Neural cell (in vitro differentiated cells): ENCODE results near the gene CPXM1. TPM values are rescaled to one million over a fixed set of nuclear protein-coding genes. Genes with fewer than 3 reads are reported as not detected.

ENCODE experiments used
- H2AFZ ChIP-seq: fragments of 200-600, 300-800 bp; sonication (generic), shearing (Covaris generic); 2 replicates; pipeline ENCODE4 v1.6.0; 2014; ENCODE audit warnings: low read depth, mild to moderate bottlenecking, antibody characterized with exemption, low read length, moderate library complexity
- H3F3A ChIP-seq: fragments of 200-600 bp; shearing (Covaris generic); 2 replicates; pipeline ENCODE4 v1.6.1; 2016; ENCODE audit warnings: mild to moderate bottlenecking, moderate library complexity, mixed read lengths, antibody characterized with exemption, low read length; ENCODE audit not compliant: insufficient read depth, poor library complexity, severe bottlenecking
- H3K27ac ChIP-seq: fragments of 200-600, 300-800 bp; sonication (generic), shearing (Covaris generic); 2 replicates; pipeline ENCODE4 v1.5.1; 2014; ENCODE audit warnings: mild to moderate bottlenecking, low read length, moderate library complexity
- H3K27me3 ChIP-seq: fragments of 300-800, 200-600 bp; sonication (generic), shearing (Covaris generic); 2 replicates; pipeline ENCODE4 v1.6.0; 2014; ENCODE audit warnings: mild to moderate bottlenecking, low read depth, low read length, moderate library complexity; ENCODE audit not compliant: insufficient read depth
- H3K36me3 ChIP-seq: fragments of 300-800, 200-600 bp; sonication (generic), shearing (Covaris generic); 2 replicates; pipeline ENCODE4 v1.5.1; 2014; ENCODE audit warnings: mild to moderate bottlenecking, antibody characterized with exemption, low read length, moderate library complexity; ENCODE audit not compliant: insufficient read depth
- H3K4me2 ChIP-seq: fragments of 300-800, 200-600 bp; sonication (generic), shearing (Covaris generic); 2 replicates; pipeline ENCODE4 v1.6.0; 2014; ENCODE audit warnings: mild to moderate bottlenecking, low read length
- H3K4me3 ChIP-seq: fragments of 300-800, 200-600 bp; sonication (generic), shearing (Covaris generic); 2 replicates; pipeline ENCODE4 v1.5.1; 2014; ENCODE audit warnings: mild to moderate bottlenecking, low read length, moderate library complexity
- H3K79me2 ChIP-seq: fragments of 200-600 bp; shearing (Covaris generic); replicated peaks from 2 replicates; pipeline ENCODE4 v1.6.0; 2014; ENCODE audit warnings: mild to moderate bottlenecking, low read length, moderate library complexity; ENCODE audit not compliant: insufficient read depth
- H3K9ac ChIP-seq: fragments of 300-800, 200-600 bp; sonication (generic), shearing (Covaris generic); 2 replicates; pipeline ENCODE4 v1.6.1; 2016; ENCODE audit warnings: mild to moderate bottlenecking, low read length, mixed read lengths
- H3K9me2 ChIP-seq: fragments of 200-600 bp; shearing (Covaris generic); 2 replicates; pipeline ENCODE4 v1.6.1; 2016; ENCODE audit warnings: mild to moderate bottlenecking, low read length, mixed read lengths; ENCODE audit not compliant: insufficient read depth
- H3K9me3 ChIP-seq: fragments of 200-600, 300-800 bp; sonication (generic), shearing (Covaris generic); 2 replicates; pipeline ENCODE4 v1.6.1; 2016; ENCODE audit warnings: mild to moderate bottlenecking, mixed run types, low read length, moderate library complexity, mixed read lengths
- H4K20me1 ChIP-seq: fragments of 200-600 bp; shearing (Covaris generic); 2 replicates; pipeline ENCODE4 v1.6.1; 2016; ENCODE audit warnings: mild to moderate bottlenecking, mixed run types; ENCODE audit not compliant: insufficient read depth
- CTCF ChIP-seq: fragments of 450-650 bp; IDR thresholded peaks from 2 replicates; pipeline ENCODE4 v1.5.1; 2014; ENCODE audit warnings: antibody characterized with exemption, mild to moderate bottlenecking, moderate library complexity; ENCODE audit not compliant: poor library complexity, severe bottlenecking
- EP300 ChIP-seq: fragments of 450-650 bp; conservative IDR thresholded peaks from 2 replicates; pipeline ENCODE4 v1.6.1; 2014; ENCODE audit warnings: antibody characterized with exemption, mild to moderate bottlenecking, moderate library complexity; ENCODE audit not compliant: poor library complexity, severe bottlenecking
- EZH2 ChIP-seq: fragments of 200-600, 300-800 bp; shearing (Covaris generic), sonication (generic); IDR thresholded peaks from 2 replicates; pipeline ENCODE4 v1.6.1; 2014; ENCODE audit warnings: antibody characterized with exemption, low read length, borderline replicate concordance, mild to moderate bottlenecking; ENCODE audit not compliant: insufficient read depth, poor library complexity, severe bottlenecking
- MXI1 ChIP-seq: fragments of 450-650 bp; conservative IDR thresholded peaks from 2 replicates; pipeline ENCODE4 v1.6.1; 2014; ENCODE audit warnings: antibody characterized with exemption, mild to moderate bottlenecking; ENCODE audit not compliant: poor library complexity, severe bottlenecking
- POLR2AphosphoS5 ChIP-seq: IDR thresholded peaks from 2 replicates; pipeline ENCODE4 v1.6.1; 2012
- RAD21 ChIP-seq: fragments of 450-650 bp; conservative IDR thresholded peaks from 2 replicates; pipeline ENCODE4 v1.6.1; 2014; ENCODE audit warnings: antibody characterized with exemption, mild to moderate bottlenecking, moderate library complexity
- REST ChIP-seq: IDR thresholded peaks from 2 replicates; pipeline ENCODE4 v1.6.1; 2012; ENCODE audit warnings: borderline replicate concordance
- SMC3 ChIP-seq: fragments of 450-650 bp; conservative IDR thresholded peaks from 2 replicates; pipeline ENCODE4 v1.6.1; 2014; ENCODE audit warnings: antibody characterized with exemption, mild to moderate bottlenecking, moderate library complexity; ENCODE audit not compliant: poor library complexity
- TAF1 ChIP-seq: IDR thresholded peaks from 2 replicates; pipeline ENCODE4 v1.6.1; 2012; ENCODE audit warnings: low read depth
- polyA plus RNA-seq: library from polyadenylated mRNA; depleted of rRNA; stranded (reverse); fragments of >200 nt; gene quantifications from 2 replicates; pipeline ENCODE4 v1.2.3, GENCODE V29; 2014

The CPXM1 gene
- polyA plus RNA-seq, 1 donor from 2014 or later, result 44.0 TPM

GRCh38 chr20:2826655-2827054 lies 26.2 kb upstream of the CPXM1 start:
- H3K27me3 ChIP-seq, result peaks cover 8% of the 10 kb centered on the region
- H3K4me2 ChIP-seq, result no peak overlapping the region
- no peaks in the 10 kb centered on the region for H3F3A ChIP-seq
- H2AFZ ChIP-seq, result no peak overlapping the region
- no peak overlapping the region for H3K4me3 ChIP-seq
- no peaks in the 10 kb centered on the region for H3K36me3 ChIP-seq
- no peaks in the 10 kb centered on the region for H3K9me3 ChIP-seq
- no peak overlapping the region for H3K9ac ChIP-seq
- no peaks in the 10 kb centered on the region for H3K9me2 ChIP-seq
- no peak overlapping the region for H3K27ac ChIP-seq
- no peaks in the 10 kb centered on the region for H4K20me1 ChIP-seq
- TF ChIP-seq RAD21 (no peak), CTCF (no peak), EP300 (no peak), SMC3 (no peak), TAF1 (no peak)
- no peaks in the 10 kb centered on the region for H3K79me2 ChIP-seq

DNA sequence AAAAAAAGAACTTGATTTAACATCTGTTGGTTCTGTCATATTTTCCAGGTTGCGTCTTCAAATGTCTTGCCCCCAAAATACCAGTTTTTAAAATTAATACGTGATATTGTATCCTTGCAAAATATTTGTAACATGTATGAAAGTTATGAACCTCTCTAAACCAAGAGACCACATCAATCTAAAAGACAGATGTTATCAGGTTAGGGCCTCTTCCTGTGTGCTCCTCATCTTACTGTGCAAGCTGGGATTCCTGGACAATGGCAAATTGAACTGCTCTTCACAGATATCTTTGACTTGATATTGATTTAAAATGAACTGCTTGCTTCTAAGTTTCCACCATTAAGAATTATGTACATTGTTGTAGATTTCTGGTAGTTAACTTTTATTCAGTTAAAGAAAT lies 25.3 kb upstream of the CPXM1 start:
- Histone ChIP-seq H3K9ac (no peak overlapping the region), H3K27ac (no peak overlapping the region), H4K20me1 (no peaks in the 10 kb centered on the region), H3K9me3 (no peaks in the 10 kb centered on the region), H3K27me3 (peaks cover 16% of the 10 kb centered on the region), H2AFZ (no peak overlapping the region), H3K4me2 (no peak overlapping the region), H3K79me2 (no peaks in the 10 kb centered on the region), H3K4me3 (no peak overlapping the region), H3K36me3 (no peaks in the 10 kb centered on the region), H3K9me2 (no peaks in the 10 kb centered on the region), H3F3A (no peaks in the 10 kb centered on the region)
- TF ChIP-seq MXI1 (no peak), SMC3 (no peak), RAD21 (no peak)

GRCh38 chr20:2822073-2822472 lies 21.6 kb upstream of the CPXM1 start:
- no peak overlapping the region for H3K4me3 ChIP-seq
- H3K9me3 ChIP-seq, result no peaks in the 10 kb centered on the region
- no peaks in the 10 kb centered on the region for H3K36me3 ChIP-seq
- H3K27ac ChIP-seq, result no peak overlapping the region
- TF ChIP-seq SMC3 (no peak), MXI1 (no peak), REST (no peak), EP300 (no peak), POLR2AphosphoS5 (no peak), RAD21 (no peak), EZH2 (no peak), TAF1 (no peak), CTCF (no peak)
- no peaks in the 10 kb centered on the region for H3F3A ChIP-seq
- H3K4me2 ChIP-seq, result no peak overlapping the region
- H3K79me2 ChIP-seq, result no peaks in the 10 kb centered on the region
- no peak overlapping the region for H2AFZ ChIP-seq
- H3K9me2 ChIP-seq, result no peaks in the 10 kb centered on the region
- H3K27me3 ChIP-seq, result peaks cover 23% of the 10 kb centered on the region
- no peaks in the 10 kb centered on the region for H4K20me1 ChIP-seq
- H3K9ac ChIP-seq, result no peak overlapping the region
